Activated naive CD4-positive, alpha-beta T cell treated with anti-CD3 and anti-CD28 coated beads, Interleukin-2, amount 50 U/mL, for 16 hours (primary cell): Measurements from ENCODE around the gene CACTIN.

Experiments used
- DNase-seq: peaks from one replicate; pipeline ENCODE4 v3.0.0-alpha.2; 2020

Gene CACTIN

DNA sequence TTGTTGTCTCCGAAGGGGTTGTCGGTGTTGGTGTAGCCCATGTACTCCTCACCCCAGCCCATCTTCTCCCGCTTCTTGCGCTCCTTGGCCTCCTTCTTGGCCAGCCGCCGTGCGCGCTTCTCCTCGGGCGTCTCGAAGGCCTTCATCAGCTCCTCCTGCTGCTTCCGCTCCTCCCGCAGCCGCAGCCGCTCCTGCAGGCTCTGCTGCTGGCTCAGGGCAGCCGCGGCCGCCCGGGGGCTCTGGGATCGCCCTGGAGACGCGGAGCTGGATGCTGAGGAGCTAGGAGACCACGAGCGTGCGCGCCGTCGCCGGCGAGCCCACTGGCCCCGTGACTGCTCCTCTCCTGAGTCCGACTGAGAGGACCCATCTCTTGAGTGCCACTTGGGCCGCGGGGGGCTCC is 2.9 kb downstream of the CACTIN start:
- no peak for DNase-seq

DNA sequence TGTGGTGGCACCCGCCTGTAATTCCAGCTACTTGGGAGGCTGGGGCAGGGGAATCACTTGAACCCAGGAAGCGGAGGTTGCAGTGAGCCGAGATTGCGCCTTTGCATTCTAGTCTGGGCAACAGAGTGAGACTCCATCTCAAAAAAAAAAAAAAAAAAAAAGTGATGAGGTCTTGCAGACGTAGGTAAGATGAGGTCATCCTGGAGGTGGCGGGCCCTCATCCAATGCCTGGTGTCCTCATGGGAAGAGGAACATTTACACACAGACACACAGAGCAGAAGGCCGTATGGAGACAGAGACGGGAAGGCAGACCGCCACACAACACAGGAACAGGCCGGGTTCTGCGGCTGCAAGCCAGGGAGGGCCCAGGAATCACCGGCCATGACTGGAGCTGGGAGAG is 4.4 kb downstream of the CACTIN start:
- DNase-seq, result no peak

DNA sequence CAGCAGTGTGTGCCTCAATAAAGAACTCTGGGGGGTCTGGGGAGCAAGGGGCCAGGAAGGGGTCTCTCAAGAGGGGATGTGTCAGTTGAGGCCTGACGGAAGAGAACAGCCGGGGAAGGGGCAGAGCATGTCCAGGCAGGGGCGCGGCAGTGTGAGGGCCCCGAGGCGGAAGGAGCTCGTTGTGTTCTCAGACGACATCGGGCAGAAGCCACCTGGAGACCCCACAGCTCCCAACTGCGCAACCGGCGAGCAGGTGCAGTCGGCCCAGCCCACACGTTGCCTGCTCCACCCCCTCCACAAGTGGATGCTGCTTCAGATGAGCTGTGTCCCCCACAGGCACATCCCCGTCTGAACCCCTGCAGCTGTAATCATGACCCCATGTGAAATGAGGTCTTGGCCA is 4.9 kb downstream of the CACTIN start:
- no peak for DNase-seq

DNA sequence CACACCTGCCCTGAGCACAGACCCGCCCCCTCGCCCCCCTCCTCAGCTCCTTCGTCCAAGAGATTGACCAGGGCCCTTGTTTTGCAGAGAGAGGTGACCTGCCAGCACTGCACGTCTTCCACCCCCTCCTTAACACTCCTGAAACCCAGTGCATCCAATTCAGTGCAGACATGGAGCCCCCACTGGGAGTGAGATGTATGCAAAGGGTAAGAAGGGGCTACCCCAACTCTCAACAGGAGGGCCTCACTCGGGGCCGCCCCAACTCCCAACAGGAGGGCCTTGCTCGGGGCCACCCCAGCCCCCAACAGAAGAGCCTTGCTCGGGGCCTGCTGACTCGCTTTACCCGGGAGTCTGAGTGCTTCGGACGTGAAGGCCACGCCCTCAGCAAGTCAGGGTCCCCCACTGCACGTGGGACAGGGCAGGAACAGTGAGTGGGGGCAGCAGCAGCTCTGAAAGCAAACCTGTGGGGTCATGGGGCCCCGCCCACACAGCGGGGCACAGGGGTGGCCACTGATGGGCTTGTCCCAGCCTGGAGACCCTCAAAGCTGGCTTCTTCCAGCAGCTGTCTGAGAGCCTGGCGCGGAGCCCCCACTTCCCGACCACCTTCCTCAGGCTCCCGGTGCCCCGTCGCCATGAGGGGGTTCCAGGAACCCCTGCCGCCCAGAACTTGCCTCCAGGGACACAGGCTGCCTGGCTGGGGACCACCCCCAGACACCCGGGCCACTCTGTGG is 5.6 kb downstream of the CACTIN start:
- no peak for DNase-seq

DNA sequence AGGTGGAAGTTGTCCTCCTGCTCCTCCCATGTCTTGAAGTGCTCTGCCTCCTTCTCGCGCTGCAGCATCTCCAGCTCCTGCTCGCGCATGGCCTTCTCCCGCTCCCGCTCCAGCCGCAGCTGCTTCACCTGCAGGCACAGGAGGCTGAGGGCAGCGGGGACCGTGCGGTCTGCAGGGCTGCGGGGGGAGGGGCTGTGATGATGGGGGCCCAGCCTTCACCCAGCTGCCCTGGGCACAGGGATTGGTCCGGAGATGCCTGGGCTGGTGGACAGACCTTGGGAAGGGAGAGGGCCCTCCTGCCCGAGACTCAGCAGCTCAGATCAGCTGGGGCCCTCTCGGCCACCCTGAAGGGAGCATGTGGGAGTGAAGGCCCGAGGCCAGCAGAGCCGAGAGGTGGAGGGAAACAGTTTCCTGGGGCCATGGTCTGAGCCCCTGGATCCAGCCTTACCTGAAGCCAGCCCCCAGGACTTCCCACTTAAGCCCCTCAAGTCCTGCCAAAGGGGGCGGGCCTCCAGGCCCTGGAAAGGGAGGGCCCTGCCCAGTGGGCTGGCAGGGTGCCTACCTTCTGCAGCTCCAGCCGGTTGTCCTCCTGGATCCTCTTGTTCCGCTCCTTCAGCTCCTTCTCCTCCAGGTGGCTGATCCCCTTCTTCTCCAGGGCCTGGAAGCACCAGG is 6.3 kb downstream of the CACTIN start:
- no peak for DNase-seq

DNA sequence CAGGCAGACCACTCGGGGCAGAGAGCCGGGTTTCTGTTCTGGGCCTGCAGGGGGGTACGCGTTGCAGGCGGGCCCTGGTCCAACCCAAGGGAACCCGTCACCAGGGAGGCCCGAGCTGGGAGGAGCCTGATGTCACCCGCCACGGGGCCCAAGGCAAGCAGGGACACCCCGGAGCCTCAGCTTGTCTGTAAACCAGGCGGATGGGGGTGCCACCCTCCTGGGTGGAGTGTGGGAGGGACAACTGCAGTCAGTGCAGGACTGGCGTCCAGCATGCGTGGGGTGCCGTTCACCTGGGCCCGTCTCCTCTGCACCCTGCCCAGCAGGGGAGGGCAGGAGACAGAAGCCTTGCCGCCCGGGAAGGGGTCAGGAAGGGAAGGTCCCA is 7.0 kb downstream of the CACTIN start:
- no peak for DNase-seq

DNA sequence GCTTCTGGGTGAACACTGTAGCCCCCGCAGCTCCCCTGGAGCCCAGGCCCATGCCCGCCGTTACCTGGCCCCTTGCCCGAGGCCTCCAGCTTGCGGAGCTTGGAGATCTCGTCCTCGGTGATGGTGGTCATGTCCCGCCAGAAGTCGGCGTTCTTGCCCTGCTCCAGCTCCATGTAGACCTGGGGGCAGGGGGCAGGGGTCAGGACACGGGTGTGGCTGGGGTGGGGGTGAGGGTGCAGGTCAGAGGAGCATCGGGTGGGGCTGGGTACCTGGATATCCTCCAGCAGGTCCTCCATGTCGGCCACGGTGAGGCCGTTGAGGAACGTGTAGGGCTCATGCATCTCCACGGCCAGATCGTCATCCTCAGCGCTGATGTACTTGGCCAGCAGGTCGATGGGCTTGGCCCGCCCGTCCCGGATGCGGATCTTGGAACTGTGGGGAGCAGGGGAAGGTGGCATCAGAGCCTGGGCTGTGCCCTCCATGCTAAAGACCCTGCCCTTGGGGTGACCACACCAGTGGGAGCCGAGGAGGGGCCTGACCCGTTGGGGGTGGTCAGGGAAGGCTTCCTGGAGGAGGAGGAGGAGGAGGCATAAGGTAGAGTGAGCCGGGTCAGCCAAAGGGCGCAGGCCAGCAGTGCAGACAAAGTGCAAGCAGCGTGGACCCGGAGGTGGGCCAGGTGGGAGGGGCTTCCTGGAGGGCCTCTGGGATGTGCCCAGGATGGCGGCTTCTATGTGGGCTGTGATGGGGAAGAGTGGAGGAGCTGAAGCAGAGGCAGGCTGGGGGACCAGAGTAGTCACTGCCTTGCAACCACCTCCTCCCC is 7.6 kb downstream of the CACTIN start:
- DNase-seq, result no peak

DNA sequence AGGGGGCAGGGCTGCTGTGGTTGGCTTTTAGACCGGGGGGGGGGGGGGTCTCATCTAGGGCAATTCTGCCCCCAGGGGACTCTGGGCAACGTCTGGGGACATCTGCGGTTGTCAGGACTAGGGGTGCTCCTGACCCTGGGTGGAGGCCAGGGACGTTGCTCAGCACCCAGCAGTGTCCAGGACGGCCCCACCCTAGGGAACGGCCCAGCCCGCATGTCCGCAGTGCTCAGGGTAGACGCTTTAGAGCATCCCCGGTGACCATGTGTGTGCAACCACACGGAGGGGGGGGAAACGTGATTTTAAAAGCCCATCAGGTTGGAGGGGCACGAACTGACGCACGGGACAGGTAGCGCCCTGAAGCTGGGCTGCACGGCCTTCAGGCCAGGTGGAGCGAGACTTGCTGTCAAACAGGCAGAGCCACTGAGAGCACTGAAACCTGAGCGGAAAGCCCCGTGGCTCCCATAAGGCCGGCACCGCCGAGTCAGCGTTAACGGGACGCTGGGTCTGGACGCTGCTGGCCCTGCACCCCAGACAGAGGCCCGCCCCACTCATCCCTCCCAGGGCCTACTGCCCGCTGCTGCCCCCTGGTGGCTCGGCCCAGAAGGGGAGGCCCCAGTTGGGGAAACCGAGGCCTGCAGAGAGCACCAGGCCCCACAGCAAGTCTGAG is 8.3 kb downstream of the CACTIN start:
- DNase-seq, result peak; percentile 60

DNA sequence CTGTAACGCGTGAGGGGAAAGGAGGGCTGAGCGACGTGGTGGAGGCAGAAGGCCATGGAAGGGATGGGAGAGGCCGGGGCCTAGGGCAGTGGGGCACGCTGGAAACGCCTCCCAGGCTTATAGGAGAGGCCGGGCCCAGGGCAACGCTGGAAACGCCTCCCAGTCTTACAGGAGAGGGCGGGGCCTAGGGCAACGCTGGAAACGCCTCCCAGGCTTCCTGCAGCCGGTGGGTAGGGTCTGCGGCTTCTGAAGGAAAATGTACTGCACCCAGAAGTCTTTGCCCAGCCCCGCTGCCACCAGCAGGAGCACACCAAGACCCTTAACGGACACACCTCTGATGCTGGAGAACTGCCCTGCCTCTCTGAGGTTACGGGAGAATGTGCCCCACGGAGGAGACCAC is 9.1 kb downstream of the CACTIN start:
- DNase-seq, result no peak

DNA sequence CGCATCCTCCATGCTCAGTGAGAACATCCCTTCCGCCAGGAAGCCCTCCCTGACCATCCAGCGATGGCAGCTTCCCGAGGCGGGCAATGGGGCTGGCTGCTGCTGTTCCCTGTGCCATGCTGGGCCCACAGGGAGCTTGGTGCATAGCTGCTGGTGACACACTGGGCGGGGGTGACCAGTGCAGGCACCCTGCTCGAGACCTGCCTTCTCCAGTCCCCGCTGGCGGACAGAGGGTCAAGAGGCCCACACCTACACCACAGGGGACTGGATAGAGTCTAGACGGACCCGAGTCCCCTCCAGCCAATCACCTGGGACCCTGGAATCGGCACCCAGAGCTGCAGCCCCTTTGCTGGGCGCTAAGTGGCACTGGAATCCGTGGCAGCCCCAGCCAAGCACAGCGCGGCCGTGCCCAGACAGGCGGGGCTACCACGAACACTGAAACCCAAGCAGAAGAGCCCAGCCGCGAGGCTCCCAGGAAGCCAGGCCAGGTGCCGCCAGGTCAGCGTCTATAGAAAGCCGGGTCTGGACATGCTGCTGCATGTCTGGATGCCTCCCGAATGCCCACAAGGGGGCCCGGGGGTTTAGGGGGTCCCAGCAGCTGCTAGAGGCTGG is 11.0 kb downstream of the CACTIN start:
- no peak for DNase-seq

DNA sequence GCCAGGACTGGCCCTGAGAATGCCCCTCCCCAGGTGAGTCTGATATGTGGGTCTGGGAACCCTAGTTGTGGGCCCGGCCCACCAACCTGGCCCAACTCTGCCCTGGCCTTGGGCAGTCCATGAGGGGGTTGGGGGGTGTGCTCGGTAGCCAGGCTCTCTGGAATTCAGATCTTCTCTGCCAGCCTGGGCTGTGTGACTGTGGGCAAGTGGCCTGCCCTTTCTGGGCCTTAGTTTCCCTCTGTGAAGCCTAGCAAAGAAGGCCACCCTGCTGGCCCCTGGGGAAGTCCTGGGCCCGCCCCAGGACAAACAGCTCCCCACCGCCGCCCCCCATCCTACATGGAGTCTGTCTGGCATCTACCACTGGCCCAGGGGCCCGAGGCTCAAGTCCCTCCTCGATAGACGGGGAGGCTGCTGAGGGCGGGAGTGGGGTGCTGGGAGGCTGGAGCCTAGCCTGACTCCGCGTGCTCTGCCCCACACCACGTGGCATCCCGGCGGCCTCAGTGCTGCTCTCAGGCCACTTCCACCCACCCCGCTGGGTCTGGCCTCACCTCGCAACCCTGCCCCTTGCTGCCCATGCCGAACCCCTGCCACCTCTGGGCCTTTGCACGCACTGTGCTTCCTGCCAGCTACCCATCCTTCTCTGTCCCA is 11.6 kb downstream of the CACTIN start:
- no peak for DNase-seq

DNA sequence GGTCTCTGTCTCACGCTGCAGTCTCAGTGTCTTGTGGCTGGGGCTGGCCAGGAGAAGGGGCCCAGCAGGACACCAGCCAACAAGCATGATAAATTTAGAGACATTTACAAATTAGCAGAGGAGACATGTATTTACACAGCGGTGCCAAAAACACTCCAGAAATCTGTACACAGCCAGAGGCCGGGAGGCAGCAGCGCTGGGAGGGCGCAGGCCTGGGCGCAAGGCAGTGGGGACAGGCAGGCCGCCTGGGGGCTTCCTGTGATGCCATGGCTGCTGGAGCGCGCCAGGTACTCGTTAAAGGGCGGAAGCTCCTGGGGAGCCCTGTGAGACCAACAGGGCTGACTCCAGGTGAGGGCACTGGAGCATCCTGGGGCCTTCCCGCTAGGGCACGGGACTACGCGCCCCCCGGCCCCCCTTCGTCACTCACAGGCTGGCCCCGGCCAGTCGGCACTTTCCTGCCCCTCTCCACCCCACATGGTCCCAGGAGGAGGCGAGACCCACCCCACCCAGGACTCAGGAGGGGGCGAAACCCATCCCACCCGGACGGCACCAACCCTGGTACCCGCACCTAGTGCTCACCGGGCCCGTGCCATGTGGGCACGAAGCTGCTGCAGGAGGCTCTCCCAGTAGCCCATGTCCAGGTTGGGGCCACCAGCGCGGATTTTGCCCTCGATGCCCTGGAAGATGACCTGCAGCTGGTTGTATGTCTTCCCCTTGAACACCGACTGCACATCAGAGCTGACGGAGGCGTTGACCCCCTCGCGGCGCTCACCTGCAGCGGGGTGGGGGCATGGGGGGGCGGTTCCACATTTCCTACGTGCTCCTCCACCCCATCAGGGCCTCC is 12.6 kb downstream of the CACTIN start:
- no peak for DNase-seq

DNA sequence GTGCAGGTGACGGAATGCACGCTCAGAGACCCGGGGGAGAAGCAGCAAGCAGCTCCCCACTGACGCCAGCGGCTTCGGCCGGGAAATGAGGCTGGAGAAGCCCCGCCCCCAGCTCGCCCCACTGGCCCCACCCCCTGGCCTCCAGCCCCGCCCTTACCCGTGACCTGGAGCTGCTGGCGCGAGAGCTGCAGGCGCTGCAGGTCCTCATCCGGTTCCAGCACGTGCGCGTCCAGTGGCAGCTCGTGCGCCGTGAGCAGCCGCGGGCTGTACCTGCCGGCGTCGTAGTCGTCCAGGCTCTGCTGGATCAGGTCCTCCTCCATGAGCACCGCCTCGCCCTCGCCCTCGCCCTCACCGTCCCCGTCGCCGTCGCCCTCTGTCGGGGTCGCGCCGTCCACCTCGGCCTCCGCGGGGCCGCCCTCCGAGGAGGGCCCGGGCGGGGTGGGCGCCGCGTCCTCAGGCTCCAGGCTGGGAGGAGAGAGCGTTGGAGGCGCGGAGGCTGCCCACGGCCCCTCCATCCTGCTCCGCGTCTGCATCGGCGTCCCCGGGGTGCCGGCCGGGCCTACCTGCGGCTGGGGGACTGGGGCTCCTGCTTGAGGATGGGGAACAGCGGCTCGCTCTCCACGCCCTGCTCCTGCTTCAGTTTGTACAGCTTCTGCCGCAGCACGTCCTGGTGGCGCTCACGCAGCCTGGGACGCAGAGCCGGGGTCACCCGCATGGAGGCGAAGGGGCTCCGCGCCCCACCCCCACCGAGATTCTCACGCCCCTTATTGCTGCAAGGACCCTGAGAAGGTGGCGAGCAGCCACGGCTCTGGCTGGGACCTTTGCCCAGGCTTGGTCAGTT is 13.5 kb downstream of the CACTIN start:
- no peak for DNase-seq

DNA sequence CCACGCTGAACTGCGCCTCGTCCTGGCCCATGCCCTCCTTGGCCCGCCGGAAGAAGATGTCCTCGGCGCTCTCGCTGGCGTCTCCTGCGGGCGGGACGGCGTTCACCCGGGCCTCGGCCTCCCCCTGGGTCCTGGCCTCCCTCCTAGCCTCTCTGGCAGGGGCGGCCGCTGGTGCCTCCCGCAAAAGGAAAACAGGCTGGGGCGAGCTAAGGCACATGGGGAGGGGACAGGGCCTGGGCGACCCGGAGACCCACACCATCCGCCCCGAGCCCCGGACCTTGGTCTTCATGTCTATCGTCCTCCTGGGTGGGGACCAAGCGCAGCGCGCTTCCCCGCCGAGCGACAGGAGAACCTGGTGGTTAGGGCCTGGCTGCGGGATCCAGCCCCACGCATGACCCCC is 14.3 kb downstream of the CACTIN start:
- peak; percentile 10 for DNase-seq

DNA sequence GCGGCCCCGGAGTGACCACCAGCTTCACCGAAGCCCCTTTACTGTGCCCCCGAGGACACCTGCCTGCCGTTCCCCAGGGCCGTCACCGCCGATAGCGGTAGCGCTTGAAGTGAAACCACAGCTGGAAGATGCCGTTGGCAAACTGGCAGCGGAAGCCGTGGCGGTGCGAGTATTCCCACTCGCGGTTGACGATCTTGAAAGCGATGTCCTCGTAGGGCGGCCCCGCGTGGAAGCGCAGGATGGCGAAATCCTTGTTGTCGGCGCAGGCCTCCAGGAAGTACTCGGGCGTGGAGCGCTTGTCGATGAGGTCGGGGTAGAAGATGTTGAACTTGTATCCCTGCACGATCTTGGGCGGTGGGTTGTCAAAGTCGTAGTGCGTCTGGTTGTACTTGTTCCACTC is 14.7 kb downstream of the CACTIN start:
- peak; percentile 8 for DNase-seq

DNA sequence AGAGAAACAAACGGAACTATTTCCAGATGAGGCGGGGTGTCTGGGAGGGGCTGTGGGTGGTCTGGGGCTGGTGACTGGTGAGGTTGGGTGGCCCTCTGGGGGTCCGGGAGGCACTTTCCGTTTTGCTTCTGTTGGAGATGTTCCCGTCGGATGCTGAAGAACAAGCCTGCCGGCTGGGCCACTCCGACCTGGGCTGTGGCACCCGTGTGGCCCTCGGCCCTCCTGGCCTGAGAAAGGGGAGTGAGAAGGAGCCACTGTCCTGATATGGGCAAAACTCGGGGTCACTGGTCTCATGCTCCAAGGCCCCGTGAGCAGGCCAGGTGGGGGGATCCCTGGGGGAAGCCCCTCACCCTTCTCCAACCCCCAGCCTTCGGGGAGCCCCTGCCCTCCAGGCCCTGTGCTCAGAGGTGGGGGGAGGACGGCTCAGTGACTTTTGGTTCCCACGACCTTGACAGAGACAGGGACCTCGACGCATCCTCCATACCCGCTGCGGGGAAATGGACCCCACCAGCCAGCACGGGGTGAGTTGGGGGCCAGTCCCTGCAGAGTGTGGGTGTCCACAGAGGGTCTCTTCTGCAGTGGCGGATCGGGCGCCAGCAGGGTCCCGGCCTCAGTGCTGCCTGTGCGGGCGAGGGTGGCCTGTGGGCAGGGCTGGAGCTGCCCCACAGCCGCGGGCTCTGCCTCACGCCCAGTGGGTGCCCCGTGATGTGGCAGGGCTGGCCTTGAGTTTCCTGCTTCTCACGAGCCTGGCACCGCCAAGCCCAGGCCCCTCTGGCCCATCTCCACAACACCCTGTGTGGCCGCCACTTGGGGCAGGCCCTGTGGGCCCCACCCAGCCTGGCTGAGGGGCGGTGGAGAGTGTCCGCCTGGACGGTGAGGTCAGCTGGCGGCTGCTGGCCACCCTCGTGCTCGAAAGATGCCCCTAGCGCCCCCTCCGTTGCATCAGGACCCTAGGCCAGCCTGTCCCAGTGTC is 15.6 kb downstream of the CACTIN start:
- DNase-seq, result peak; percentile 8

DNA sequence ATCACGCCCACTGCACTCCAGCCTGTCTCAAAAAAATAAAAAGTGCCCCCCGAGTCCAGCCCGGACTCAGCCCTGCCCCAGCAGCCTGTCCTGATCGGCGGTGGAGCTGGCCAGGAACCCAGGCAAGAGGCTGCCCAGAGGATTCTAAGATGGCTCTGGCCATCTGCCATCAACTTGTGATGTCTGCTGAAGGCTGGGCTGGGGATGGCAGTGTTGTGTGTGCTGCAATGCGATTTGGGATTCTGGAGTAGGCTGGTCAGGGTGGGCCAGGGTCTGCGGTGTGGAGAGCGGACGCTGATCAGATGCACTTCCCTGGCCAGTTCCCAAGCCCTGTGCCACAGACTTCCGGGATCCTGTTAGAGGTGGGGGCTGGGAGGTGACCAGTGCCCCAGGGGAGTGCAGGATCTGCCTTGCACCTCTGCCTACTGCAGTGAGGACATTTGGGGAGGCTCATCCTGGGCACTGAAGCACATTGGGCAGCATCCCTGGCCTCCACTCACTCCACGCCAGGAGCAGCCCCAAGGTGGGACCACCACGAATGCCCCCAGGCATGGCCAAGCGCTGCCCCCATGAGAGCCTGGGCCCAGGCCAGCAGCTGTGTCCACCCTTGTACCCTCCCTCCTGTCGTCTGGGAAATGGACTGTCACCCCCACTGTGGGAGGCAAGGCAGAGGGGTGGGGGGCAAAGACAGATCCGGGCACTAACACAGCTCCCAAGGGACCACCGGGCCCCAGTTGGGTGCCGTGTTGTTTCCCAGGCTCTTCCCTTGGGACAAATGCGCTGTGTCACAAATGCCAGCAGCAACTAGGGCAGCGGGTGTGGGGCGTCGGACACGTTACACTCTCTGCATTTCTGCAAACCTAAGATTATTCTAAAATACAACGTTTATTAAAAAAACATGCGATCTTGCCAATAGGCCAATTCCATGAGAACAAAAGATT is 16.5 kb downstream of the CACTIN start:
- DNase-seq, result no peak

DNA sequence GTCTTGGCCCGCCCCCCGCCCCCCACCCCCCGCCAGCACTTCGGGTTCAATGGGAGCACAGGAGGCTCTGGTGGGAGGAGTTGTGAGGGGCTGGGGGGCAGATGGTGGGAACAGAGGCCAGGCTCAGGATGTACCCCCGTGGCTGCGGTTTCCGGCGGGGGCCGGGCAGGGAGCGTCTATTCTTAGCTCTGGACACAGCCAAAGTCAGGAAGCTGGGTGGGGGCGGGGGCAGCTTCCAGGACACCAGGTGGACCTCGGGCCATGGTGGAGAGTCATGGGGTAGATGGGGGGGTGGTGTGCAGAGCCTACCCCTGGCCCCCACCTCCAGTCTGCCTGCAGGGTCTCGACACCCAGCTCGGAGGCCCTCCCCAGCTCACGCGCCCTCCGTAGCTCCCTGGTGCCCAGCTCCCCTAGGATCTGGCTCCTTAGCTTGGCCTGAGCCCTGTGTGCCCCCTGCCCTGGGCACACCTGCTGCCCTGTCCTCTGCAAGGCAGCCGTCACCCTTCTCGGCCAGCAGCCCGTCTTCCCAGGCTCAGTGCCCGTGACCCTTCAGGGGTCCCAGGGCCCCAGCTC is 17.8 kb downstream of the CACTIN start:
- DNase-seq, result peak; percentile 8
